Kidney glomerular epithelial cell (primary cell): ENCODE results near the gene SLC2A5.
"Not testable (repeated sequence)": the region's sequence is repeated elsewhere in the genome, so short reads cannot be mapped to it uniquely, and the experiment has no call there.

Experiments
- DNase-seq: peaks from one replicate; lab custom pipeline; 2025; lab: John Stamatoyannopoulos, UW

Gene SLC2A5, protein sequence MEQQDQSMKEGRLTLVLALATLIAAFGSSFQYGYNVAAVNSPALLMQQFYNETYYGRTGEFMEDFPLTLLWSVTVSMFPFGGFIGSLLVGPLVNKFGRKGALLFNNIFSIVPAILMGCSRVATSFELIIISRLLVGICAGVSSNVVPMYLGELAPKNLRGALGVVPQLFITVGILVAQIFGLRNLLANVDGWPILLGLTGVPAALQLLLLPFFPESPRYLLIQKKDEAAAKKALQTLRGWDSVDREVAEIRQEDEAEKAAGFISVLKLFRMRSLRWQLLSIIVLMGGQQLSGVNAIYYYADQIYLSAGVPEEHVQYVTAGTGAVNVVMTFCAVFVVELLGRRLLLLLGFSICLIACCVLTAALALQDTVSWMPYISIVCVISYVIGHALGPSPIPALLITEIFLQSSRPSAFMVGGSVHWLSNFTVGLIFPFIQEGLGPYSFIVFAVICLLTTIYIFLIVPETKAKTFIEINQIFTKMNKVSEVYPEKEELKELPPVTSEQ

DNA sequence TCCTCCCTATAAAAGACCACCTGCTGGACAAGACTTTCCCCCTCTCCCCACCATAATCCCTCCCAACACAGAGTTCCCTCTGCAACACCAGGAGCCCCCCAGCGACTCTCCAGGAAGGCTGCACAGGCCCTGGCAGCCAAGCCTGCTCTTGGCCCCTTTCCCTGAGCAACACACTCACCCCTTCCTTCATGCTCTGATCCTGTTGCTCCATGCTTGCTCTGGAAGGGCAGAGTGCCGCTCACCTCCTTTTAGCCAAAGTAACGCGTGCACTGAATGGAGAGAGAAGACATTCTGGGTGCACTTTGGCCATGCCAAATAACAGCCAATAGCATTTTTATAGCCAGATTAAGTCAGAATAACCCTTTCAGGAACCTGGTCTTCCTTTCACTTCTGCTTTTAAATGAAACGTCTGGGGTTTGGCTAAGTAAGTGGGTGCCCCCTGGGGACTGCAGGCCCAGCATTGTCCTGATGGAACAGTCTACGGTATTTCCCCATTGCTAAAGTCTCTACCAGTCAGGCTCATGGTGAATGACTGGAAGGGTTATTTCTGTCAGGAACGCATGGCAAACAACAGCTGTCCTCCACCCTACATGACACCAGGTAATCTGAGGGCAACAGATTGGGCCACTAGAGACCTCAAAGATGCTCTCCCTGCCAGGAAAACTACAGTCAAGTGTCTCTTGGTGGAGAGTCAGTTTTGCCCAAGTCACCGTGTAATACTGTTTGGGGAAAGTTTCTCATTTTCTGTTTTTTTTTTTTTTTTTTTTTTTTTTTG is at the start of gene SLC2A5:
Gene SLC2A5, minus strand, starts transcription at position 310 of the 775 bp plus-strand sequence. Its CDS starts 99 bp downstream, at position 211.
- DNase-seq = no peak

DNA sequence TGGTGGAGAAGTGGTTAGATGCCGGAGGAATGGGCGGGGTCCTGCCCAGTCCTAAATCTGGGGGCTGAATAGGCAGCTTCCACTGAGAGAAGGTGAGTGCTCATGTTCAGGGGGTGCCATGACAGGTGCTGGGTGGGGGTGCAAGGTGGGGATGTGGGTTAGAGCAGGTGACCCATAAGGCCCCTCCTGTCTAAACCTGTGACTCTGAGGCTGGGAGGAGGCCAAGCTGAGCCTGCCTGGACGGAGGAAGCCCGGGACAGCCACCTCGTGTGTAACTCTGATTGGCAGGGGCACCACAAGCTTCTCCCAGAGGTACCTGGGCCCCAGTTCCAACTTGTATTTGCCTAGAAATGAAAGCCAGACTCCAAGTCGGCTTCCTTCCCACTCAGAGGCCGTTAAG is 48.8 kb upstream of the SLC2A5 start:
- no peak for DNase-seq

DNA sequence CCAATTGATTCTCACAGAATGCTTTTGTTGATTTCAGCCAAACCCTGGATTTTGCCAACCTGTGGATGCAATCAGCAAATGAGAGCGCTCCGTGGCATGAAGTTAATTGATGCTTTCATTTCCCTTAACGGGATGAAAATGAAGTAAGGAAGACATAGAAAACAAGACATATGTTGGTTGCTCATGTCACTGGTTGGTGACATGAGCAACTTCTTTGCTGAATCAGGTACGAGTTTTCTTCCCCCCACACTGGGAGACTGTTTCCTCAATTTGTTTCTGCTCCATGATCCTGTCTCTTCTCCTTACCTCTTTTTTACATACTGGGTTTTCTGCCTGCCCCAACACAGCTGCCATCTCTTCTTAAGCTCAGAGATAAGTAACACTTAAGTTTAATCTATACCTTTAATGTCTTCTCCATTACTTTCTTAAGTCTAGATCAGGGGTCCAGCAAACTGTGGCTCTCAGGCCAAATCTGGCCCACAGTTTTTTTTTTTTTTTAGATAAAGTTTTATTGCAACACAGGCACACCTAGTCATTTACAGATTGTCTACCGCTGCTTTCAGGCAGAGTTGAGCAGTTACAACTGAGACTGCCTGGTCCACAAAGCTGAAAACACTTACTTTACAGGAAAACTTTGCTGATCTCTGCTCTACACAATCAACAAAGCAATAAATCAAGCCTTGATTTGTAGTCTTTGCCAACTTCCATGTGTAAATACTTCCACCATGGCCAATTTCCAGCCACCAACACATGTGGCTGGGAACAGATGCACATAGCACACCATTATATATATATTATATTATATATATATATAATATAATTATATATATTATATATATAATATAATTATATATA is 46.1 kb upstream of the SLC2A5 start:
- no peak for DNase-seq

DNA sequence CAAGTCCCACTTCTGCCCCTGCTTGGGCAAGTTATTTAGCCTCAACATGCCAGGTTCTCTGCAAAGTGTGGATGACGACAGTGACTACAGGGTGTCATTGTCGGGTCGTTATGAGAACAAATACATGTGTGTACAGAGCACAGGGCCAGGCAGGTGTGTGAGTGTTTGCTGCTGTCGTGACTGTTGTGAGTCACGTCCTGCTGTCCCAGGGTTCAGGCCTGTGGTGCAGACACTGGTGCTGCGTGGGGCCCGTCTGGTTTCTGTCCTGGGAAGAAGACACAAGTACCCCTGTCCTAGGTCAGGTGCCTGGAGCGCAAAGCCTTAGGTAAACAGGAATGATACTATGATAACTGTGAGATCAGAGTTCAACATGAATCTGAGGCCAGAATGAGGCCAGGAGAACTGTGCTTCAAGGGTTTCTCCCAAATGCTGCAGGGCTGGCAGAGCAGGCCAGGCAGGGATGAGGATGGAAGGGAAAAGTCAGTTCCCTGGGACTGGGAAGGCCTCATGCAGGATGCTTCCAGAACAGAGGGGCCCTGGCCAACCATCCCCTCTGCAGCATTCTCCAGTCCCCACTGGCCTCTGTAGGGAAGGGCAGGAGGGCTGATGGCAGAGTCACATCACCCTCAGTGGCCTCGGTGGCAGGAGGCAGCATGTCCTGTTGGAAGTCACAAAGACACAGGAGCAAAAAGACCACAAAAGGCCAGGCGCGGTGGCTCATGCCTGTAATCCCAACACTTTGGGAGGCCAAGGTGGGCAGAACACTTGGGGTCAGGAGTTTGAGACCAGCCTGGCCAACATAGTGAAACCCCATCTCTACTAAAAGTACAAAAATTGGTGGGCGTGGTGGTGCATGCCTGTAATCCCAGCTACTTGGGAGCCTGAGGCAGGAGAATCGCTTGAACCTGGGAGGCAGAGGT is 43.8 kb upstream of the SLC2A5 start:
- no peak for DNase-seq

DNA sequence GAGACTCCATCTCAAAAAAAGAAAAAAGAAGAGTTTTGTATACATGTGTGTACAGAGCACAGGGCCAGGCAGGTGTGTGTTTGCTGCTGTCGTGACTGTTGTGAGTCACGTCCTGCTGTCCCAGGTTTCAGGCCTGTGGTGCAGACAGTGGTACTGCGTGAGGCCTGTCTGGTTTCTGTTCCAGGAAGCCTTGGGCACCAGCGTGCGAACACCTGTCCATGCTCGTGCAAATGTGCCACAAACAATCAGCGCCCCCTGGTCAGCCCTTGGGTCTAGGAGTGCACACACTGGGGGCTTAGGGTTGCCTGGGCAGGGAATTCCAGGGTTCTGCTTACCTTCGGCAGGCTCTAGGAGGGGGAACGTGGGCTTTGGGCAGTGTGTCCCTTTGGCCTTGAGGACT is 42.5 kb upstream of the SLC2A5 start:
- no peak for DNase-seq

DNA sequence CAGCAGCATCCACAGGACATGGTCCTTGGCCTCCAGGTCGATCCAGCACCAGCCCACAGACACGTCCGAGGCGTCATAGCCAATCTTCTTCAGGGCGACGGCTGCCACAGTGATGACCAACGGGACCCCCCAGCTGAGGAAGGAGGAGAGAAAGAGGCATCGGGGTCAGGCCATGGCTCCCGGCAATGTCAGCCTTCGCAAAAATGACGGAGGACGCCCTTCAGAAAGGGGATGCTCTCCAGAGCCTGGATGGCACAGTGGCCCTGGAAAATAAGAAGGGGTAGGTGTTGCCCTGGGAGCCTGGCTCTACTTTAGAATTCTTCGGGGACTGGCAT is 41.9 kb upstream of the SLC2A5 start:
- DNase-seq = no peak

DNA sequence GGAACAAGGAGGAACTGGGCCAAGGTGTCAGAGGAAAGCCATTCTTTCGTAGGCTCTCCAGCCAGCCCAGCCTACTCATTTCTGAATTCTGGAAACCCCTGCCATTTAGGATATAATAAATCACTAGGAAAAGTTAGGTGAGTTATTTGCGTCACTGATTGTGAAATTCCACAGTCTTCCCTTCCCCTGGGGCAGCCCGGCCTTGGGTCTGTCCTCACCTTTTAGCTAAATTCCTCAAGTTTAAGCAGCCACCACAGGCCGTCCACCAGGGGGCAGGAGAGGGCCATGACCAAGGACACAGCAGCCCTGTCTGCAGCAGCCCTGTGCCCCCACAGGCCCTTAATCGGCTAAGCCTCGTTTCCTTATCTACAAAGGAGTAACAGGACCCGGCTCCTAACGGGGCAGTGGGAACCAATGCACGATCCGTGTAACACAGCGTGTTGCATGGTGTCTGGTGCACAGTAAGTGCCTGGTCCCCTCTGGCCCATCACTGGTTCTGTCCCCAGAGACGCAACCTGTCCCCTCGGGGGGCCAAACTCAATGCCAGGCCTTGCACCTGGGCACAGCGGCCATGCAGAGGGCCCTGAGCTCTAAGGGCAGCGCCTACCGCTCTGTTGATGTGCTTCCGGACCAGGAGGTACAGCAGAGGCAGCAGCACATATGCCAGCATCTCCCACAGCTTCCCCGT is 41.4 kb upstream of the SLC2A5 start:
- DNase-seq = peak; percentile 69

DNA sequence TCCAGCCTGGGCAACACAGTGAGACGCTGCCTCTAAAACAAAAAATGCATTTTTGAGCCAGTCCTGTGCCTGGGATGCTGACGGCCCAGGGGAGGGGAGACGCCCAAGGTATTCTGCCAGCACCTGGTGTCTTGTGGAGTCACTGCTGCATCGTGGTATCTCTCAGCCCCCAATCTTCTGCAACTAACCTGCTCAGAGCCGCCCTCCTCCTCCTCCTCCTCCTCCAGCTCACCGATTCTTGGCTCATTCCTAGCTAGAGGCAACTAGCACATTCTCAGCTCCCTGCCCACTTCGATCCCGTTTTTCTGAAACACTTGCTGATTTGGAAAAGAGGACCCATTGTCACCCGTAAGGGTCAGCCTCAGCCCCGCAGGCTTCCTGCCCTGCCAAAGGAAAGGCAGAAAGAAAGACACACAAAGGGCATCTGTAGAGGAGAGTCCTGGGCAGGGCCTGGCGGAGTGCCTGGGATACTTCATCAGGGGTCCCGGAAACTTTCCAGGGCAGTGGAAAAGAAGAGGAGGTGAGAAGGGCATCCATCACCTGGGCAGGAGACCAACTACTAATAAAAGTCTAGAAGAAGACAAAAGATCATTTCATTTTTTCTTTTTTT is 38.7 kb upstream of the SLC2A5 start:
- no peak for DNase-seq

DNA sequence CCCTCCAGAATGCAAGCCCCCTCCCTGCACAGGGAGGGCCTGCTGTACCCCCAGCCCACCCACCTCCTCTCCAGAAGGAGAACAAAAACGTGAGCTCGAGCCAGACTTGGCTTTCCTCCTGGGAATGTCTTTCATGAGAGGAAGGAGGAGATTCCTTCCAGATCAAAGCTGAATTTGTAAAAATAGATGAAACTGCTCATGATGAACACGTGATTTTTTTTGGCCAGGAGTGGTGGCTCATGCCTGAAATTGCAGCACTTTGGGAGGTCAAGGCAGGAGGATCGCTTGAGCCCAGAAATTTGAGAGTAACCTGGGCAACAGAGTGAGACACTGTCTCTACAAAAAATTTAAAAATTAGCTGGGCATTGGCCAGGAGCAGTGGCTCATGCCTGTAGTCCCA is 37.7 kb upstream of the SLC2A5 start:
- DNase-seq = no peak

DNA sequence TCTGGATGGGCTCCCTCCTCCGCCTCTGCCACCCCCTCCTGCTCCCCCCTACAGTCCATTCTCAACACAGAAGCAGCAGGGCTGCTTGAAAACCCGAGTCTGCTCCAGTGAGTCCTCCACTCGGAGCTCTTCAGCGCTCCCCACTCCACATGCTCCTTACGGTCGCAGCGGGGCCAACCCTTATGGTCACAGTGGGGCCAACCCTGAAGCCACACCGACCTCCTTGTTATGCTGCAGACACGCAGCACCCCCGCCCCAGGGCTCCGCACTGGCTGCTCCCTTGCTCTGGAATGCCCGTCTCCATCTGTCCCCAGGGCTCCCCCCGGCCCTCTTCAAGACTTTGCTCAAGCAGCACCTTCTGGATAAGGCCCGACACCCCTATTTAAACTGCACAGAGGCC is 36.9 kb upstream of the SLC2A5 start:
- no peak for DNase-seq

DNA sequence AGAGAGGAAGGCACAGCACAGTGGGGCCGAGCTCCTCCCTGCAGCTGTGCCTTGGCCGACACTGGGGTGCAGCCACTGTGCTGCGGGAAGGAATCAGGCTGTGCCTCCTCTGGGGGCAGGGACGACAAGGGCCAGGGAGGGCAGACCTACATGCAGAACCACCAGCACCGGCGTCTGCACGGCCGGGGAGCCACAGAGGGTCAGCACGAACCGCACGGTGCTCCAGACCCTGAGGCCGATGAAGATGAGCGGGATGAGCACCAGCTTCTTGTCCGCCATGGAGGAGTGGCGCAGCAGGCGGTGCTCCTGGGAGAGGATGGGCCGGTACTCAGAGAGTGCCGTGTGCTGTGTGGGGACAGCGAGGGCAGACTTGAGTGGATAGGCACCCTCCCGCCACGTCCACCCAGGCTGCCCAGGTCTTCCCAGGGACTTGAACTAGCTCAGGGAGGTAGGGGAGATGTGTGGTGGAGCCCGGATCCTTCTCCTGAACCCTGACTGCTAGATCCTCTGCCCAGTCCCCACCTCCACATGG is 36.0 kb upstream of the SLC2A5 start:
- no peak for DNase-seq

DNA sequence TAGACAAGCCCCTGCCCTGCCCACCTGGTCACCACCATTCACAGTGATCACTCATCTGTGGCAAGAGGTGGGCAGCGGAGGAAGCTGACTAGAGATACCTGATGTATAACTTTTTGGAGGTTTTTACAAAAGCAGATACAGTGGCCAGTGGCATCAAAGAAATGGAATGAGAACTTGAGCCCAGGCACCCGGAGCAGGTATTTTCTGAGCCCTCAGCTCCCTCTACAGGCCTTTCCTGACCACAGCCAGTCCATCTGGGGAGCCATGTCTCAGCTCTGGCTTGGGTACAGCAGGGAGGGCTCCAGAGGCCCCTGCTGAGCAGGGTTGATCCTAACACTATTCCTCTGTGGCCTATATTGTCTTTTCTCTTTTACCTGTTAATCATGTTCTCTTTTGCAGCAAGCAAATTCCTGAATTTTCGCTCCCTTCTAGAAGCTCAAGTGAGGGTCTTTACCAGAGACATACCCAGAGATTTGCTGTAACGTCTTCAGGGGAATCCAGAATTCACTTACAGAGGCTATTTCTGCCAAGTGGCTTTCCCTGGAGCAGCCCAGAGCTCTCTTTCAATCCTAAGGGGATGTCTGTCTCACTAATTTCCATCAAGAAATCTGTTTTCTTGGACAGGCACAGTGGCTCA is 32.2 kb upstream of the SLC2A5 start:
- DNase-seq = peak; percentile 71

DNA sequence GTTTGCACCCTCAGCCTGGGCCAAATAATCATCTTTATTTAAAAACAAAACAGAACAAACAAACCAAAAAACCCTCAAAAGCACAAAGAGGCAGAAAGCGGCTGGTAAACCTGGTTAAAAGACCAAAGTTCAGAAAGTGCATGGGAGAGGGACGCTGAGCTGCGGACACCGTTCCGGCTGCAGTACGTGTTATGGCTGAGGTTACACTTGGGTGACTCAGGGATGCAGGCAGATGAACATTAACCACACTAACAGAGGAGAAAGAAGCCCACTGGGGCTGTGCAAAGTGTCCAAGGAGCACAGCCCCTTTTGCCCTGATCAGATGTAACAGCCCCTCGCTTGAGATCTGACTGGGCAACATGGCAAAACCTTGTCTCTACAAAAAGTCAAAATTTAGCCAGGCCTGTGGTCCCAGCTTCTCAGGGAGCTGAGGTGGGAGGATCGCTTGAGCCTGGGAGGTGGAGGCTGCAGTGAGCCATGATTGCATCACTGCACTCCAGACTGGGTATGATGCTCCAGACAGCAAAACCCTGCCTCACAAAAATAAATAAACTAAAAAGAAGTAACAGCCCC is 31.1 kb upstream of the SLC2A5 start:
- peak; percentile 11 for DNase-seq

DNA sequence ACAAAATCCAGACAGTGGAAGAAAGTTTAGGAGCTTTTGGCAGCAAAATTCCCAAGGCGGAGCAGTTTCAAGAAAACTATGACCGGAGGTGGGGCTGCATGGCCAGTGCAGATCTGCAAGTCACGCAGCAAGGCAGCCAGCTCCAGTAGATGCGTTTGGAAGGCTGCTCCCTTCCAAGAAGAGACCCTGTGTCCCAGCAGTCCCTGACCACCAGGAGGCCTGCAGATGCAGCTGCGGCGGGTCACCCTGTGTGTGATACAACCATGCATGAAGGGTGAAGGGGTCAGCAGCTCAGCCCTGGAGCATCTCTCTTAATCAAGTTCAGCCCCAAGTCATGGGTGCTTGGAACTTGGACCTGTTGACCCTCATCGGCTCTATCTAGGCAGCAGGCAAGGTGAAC is 30.1 kb upstream of the SLC2A5 start:
- no peak for DNase-seq

DNA sequence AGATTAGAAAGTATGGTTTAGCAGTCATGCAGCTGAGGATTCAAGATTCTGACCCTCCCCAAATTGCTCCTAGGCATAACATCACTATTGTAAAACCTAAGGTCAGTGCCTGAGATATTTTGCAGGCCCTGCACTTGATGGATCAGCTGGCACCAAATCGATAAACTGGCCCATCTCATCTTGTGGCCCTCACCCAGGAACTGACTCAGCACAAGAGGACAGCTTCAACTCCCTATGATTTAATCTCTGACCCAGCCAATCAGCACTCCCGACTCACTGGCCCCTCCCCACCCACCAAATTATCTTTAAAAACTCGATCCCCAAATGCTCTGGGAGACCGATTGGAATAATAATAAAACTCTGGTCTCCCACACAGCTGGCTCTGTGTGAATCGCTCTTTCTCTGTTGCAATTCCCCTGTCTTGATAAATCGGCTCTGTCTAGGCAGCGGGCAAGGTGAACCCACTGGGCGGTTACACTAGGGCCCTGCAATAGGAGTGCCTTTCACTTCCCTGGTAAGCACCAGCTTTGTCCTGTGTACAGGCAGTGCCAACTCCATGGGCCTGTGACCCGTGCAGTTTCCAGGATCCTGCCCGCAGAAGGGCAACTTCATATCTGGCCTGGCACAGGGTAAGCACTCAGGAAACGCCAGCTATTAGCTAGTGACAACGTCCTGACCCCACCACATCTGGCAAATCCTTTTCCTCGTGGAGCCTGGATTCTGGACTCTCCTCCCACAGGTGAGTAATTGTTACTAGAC is 28.7 kb upstream of the SLC2A5 start:
- no peak for DNase-seq

DNA sequence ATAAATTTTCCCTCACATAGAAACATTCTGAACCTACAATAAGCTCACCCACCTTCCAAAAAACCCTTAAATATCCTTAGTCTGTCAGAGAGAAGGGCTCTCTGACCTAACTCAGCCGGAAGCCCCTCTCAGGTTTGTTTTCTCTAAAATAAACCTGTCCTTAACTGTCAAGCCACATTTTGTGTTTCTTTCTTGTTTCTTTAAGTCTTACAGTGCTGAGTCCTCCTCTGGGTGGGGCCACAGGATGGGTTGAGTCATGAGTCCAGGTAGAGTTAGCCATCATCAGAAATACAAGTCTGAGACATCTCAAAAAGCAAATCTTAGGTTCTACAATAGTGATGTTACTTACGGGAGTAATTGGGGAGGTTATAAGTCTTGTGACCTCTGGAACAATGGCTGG is 26.4 kb upstream of the SLC2A5 start:
- DNase-seq = no peak

DNA sequence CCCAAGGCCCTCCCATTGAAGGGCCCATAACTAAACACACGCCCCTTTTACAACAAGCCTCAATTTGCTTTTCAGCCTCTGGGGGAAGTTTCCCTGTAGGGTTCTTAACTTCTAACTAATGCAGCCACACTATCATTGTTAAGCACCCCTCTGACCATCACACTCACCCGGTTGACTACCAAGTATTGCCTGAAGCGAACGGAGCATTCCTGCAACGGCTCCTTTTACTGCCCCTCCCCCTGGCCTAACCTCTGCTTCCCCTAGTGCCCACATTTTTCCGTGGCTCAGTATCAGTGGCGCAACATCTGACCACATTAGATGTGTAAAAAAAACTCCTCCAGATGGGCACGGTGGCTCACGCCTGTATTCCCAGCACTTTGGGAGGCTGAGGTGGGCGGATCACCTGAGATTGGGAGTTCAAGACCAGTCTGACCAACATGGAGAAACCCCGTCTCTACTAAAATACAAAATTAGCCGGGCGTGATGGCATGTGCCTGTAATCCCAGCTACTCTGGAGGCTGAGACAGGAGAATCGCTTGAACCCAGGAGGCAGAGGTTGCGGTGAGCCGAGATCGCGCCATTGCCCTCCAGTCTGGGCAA is 24.7 kb upstream of the SLC2A5 start:
- not testable (repeated sequence) for DNase-seq

DNA sequence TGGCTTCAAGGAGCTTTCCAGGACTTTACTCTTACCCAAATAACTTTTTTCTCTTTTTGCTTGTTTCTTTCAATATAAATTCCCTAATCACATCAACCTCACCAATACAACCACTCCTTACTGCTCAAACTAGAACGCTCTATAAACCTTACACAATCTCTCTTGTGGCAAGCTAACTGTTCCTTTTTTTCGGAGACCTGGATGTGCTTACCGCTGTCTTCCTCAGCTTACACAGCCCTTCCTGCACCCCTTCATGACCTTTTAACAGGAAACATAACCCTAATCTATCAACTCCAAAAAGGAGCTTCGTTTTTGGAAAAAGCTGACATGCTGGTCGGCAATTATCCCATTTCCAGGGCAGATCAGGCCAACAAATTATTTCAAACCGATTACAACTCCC is 24.1 kb upstream of the SLC2A5 start:
- DNase-seq = no peak
